Endometrium (tissue), 2 donors: Measurements from ENCODE around the gene DUSP22.

Source experiments
- FAIRE-seq: peaks from 2 replicates; lab custom pipeline; 2012; peaks lifted over from hg19 to GRCh38; lab: Jason Lieb, UNC
- donor health status: control.
- donor health status: control.

DUSP22 gene

DNA sequence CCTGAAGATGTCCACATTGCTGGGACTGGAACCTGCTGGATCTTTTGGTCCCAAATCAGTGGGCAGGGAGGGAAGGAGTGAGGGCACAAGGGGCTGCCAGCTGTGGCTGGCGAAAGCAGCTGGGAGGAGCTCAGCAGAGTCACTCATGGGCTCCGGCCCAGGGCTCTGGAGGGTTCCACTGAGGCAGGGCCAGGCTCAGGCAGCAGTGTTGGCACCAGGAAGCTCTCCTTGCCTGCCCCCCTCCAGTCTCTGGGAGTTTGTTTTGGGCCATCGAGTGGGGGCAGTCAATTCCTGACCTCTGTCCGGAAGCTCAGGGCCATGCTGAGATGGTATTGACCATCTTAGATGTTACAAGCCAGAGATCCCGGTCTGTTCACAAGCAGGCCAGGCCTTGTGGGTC is 60.2 kb downstream of the DUSP22 start:
- FAIRE-seq: no peak

DNA sequence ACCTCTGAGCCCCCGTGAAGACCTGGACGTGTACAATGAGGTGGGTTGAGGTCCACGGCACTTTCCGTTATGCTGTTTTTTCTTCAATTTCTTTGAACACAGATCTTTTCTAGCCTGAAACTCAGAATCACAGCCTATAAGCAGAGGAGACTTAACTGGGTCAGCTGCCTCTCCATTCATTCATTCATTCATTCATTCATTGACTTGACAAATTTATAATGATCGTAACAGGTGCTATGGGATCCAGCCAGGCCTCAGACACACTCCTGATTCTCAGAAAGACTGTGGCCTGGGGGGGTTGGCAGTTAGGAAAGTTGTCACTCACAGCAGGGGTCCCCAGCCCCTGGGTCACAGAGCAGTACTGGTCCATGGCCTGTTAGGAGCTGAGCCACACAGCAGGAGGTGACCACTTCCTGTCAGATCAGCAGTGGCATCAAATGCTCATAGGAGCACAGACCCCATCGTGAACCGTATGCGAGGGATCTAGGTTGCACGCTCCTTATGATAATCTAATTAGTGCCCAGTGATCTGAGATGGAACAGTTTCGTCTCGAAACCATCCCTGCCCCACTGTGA is 60.7 kb downstream of the DUSP22 start:
- no peak for FAIRE-seq

DNA sequence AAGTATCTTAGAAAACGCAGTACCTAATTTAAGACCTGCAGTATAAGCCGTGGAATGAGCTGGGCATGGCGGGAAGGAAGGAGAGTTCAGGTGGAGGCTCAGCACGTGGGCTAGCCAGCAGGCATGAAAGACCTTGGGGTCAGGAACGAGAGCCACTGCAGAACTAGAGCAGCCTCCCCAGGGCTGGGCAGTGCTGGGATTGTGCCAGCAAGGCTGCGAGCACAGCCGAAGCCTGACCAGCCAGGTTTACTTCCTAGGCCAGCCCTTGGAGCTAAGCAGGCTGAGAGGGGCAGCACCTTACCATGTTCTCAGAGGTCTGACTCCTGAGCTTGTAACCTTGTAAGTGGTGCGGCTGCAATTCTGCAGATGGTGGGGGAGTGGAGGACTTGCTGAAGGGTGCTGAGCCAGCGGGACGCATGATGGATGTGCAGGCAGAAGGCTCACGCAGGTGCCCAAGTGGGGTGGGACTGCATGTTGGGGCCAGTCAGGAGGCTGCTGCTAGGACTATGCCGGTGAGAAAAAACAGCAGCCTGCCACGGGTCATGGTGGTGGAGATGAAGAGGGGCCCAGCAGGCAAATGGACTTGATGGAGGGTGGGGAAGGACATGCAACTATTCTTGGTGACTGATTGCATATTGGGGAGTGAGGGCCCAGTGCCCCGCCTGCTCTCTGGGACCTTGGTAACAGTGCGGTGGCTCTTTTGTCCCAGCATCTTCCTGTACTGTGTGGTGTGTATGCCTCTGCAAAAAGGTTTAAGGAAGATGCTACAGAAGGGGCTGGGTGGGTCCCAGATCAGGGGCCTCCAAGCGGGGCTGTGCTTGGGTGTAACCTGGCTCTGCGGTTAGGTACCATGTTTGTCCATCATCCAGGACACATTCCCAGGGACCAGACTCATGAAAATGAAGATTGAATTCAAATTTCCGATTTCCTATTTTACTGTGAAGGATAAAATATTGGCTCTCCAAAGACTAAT is 61.6 kb downstream of the DUSP22 start:
- no peak for FAIRE-seq

DNA sequence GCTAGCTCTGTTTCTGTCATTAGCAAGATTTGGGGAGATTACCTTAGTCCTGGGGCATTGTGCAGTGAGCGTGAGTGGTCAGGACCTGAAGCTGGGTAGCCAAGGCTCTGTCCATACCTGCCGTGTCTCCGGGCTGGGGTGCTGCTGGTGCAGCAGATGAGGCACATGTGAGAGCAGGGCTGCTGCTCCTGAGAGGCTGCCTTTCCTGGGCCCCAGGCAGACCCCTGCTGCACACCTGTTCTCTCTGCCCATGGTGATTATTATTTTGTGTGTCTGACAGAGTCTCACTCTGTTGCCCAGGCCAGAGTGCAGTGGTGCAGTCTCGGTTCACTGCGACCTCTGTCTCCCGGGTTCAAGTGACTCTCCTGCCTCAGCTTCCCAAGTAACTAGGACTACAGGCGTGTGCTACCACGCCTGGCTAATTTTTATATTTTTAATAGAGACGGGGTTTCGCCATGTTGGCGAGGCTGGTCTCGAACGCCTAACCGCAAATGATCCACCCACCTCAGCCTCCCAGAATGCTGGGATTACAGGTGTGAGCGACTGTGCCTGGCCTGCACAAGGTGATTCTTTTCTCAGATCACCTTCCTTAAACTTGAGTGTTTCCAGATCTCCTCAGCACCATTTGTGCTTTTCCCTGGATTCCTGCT is 62.5 kb downstream of the DUSP22 start:
- FAIRE-seq: no peak

DNA sequence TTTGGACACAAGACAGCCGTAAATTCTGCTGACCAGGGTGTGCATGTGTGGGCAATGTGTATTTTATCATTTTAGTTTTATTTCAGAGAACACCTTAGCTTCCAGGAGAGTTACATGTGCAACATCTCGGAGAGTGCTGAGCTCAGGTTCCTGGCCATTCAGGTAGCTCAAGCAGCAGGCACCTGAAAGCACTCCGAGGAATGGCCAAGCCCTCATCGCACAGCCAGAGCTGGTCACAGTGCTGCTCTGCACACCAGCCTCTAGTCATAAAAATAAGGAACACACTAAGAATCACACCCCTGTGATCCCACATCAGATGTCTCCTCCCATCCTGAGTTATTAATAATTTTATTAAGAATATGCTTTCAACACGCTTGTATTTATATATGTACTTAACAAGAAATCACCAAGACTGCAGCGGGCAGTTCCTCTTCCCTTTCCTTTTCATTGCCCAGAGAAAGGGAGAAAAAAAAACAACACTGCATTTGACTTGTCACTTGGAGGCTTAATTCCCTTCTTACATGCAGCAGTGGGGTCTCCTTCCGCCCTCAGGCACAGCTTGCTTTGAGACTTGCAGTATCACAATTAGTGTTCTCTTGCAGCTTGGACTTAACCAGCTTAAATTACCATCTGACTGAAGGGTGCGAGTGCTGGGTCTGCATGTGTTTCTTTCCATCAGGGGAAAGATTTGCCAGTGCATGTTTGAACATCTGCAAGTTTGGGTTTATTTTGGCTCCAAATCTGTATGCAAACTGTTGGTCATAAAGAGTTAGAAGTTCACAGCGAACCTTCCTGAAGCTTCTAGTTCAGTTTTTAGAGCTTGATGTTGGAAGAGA is 63.3 kb downstream of the DUSP22 start:
- no peak for FAIRE-seq

DNA sequence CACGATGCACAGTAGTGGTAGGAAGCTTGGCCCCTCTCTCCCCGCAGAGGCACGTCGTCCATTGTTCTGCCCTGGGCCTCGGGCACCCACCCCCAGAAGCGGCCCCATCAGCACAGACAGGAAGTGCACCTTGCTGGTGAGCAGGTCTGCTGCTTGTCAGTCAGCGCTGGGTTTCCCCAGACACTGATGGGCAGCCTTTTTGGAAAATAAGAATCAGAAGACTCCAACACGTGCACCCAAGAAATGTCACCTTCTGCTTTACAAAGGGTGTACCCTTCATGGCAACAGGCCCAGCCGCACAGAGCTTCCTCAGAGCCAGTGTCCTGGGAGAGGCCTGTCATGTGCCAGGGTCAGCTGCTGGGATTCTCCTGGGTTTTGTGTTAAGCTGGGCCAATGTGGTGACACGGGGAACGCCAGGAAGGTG is 64.6 kb downstream of the DUSP22 start:
- FAIRE-seq: no peak

DNA sequence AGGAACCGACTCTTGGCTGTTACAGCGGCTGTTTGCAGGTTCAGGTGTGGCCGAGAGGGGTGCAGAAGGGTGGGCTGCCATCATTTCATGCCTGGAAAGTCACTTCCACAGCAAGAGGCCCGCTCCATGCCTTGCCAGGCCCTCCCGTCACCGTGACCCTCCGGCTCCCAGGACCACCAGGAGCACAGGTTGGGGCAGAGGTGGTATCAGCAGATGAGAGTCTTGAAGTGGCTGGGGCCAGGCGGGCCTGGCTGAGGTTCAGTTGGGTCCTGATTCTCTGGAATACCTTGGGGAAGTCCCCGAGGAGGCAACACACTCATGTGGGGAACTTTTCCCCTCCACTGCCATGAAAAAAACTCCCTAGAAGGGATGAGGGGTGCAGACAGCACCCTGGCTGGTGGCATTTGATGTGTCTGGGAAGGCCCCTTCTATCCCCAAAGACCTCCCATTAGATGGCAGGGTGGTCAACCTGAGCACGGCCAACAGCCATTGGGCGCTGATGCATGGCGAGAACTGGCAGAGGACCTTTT is 65.0 kb downstream of the DUSP22 start:
- no peak for FAIRE-seq

DNA sequence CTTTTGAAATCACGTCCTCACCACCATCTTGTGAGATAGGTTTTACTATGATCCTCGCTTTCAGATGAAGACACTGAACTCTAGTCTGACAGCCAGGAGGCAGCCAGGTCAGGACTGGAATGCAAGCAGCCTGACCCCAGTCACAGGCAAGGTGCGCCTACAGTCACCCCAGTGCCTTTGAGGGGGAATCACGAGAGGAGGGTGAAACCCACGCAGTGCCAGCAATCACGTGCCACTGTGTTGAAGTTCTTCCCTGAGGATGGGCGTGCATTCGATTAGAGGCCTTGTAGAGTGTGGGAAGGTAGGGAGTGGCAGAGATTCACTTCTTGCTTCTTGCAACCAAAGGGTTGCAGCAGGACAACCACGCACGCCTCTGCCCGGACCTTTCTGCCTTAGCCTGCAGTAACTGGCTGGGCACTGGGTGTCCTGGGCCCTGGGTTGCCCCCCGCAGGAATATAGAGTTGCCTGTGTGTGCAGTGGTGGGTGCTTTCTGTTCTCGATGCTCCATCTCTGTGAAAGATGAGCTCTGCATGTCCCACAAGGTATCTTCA is 65.6 kb downstream of the DUSP22 start:
- no peak for FAIRE-seq

DNA sequence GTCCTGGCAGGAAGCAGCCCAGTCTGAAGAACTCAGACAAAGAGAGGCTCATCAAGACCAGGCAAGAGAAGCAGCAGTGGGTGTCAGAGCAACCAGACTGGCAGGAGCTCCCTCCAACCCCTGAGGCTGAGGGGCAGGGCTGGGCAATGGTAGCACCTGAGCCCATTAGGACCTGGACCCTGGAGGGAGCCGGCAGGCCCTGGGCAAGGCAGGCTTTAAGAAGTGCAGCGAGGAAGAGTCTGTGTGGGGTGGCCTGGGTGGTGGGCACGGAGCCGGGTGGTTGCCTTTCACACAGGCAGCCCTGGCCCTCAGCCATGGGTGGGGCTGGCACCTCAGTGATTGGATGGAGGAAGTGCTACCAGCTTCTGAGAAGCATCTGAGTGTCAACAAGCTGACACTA is 66.1 kb downstream of the DUSP22 start:
- FAIRE-seq: no peak

DNA sequence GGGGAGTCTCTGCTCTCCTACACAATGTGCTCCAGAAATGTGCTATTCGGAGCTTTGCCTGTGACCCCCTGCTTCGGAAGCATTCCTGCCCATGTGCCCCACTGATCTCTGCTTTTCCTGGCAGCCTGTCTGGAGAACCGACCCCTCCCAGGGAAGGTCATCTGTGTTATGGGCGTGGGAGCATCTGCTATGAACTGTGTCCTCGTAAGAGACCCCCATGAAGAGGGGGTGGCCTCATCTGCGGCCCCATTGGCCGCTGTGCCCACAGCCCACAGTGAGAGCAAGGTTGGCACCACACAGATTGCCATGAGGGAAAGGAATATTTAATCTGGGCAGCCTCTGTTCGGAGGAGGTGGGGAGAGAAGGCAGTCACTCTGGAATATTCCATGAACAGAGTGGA is 66.6 kb downstream of the DUSP22 start:
- no peak for FAIRE-seq

DNA sequence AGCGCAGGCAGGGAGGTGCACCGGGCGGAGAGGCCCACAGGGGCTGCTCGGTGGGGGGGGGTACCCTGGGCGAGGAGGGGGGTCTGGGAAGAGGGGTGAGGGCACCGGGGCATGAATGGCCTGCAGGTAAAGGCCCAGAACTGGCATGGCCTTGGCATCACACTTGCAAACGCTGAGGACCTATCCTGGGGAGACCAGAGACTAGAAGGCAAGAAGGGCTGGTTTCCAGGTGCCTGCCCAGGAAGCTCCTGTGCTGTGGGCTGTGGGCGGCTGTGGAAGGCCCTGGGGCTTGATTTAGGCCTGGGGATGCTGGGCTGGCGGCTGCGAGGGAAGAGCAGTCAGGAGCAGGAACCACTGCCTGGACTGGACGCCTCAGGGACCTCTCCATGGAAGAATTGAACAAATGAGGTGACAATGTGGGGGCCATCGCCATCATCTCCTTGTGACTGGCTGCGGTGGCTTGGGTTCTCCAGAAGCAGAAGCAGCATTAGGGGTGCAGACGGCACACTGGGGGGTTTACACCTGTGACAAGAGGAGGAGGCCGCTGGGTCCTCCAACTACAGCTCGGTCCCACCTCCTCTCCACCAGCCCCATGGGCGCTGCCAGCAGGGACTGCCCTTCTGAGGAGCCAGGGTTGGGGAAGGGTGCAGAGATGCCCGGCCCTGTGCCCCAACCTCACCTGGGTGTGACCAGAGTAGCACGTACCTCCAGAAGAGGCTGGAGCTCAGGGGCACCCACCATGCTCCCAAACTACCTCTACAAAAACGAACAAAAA is 67.2 kb downstream of the DUSP22 start:
- no peak for FAIRE-seq

DNA sequence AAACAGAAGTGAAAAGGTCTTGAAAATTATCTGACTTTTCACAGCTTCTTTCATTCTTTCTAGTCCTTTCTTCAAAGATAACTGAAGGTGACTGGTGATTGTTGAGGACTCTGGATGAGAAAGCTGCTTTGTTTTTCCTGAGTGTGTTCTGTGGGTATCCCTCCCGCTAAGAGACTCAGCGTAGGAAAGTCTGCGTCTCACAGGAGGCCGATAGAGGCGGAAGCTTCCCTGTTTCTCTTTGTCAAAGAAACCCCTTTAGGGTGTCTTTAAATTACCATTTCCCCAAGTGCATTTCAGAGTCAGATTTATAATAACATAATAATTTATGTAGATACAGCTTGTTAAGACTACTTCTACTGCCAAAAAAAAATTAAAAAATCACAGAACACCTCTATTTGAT is 68.1 kb downstream of the DUSP22 start:
- FAIRE-seq: no peak

DNA sequence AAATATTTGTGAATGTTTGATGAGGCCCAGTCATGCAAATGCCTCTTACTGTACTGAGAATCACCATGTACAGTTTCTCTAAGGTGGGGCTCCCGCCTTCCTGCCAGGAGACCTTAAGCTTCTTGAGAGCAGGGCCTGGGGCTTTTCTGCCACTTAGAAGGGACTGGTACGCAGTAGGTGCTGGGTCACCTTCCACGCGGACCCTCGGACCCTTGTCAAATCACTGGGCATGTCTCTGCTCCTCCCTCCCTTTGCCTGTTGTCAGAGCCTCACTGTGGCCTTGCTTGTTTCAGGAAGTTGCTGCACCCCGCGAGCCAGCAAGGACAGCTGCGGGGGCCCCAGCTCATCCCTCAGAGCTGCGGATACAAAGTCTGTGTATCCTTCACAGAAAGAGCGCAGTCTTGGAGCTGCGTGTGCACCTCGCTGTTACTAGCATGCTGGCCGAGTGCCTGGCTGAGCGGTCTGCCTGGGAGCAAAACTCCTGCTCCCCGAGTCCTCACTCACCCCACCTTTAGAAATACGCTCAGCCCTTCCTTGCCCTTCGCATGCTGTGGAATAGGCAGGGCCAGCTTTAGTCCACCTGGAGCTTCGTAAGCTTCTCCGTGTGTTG is 68.6 kb downstream of the DUSP22 start:
- FAIRE-seq: no peak

DNA sequence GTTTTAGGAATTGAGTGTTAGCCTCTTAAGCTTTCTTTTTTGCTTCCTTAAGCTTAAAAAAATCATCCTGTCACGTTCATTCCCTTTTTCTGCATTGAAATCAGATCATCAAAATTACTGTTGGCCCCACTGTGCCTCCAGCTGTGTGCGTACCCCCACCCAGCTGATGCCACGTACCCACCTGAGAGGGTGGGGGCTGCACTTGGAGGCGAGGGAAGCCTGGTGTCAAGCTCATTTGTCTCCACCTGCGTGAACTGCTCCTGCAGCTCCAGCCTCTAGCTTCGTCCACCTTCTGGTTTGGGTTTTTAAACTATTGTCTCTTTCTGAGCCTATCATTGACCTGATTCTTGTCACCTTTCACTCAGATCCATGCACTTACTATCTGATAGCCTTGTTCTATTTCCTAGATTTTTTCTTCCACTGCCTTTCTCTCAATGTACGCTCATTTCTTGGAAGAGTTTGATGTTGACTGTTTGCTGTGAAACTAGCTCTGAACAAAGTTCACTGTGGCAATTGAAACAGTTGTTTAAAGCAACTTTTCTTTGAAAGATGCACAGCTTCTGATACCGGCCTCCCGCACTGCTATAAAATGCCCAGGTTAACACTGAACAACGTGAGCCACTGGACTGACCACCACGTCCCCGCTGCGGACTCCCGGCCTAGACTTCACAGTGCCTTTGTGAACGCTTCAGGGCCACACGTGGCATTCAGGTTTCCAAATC is 69.3 kb downstream of the DUSP22 start:
- no peak for FAIRE-seq

DNA sequence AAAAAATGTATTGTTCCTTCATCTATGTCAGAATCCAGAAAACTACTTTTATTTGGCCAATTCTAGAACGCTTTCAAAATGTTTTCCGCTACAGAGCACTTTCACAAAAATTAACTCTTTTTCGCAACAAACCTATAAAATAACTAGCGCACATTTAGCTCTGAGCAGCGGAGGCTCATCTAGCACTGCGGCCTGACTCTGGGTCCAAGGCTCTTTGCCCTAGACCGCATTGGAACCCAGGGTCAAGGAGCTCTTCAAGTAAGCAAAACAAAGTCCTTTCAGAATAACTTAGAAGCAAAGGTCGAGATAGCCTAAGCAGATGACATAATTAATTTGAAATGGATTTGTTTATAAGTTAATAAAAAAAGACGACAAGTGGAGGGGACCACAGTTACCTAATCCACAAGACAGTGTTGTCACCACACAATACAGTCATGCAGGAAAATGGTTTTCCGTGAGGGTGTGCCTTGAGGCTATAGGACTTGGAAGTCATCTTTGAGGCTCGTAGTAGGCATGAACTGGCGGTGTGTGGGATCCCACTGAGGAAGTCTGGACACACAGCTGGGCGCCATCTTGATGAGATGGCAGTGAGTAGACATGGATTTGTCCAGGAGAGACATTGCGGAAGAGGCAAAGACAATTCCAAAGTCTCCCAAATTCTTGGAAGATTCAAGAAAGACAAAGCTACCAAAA is 70.1 kb downstream of the DUSP22 start:
- no peak for FAIRE-seq

DNA sequence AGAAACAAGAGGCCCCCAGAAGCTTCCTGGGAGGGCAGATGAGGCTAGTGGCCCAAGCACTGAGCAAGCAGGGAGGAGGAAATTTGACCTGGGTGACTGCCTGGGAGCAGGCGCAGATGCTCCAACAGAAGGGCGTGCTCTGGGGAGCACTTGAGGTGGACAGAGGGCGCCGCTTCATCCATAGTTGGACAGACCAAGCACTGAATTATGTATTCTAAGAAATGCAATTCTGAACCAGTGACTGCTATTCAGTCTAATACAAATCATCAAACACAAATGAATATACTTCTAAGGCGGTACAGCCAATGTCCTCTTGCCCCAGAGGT is 70.6 kb downstream of the DUSP22 start:
- FAIRE-seq: no peak

DNA sequence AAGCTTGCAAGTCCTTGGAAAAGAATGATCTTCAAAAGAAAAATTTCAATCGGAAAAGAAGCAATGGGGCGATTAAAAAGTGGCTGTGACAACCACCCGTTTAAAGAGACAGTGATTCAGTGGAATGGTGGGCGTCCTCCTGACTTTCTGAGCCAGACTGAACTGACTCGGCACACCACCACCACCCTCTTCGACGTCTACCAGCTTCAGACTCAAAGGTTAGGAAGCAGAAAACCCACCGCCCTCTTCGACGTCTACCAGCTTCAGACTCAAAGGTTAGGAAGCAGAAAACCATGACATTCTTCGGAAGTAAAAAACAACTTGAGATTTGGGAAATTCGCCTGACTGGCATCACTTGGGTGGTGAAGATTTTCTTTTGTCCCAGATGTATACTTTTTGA is 71.0 kb downstream of the DUSP22 start:
- FAIRE-seq: no peak

DNA sequence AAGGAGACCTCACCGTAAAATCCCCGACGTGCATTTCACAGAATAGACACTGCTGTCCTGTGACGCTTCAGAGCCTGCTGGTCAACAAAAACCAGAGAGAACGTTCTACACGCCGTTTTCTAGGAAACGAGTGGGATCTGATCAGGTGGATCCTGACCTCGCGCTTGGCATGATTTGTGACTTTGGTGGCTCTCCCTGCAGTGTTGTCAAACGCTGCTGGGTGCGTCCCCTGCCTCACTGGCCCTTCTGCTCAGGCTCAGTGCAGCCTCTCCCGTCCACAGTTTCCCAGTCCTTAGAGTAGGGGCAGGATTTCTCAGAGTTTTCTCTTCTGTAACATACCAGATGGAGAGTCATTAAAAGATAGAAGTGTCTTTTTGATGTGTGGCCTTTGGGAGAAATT is 71.6 kb downstream of the DUSP22 start:
- no peak for FAIRE-seq
